Measurements from ENCODE around the gene SYK.
"Not testable (repeated sequence)": the region's sequence is repeated elsewhere in the genome, so short reads cannot be mapped to it uniquely, and the experiment has no call there.

SYK gene

DNA sequence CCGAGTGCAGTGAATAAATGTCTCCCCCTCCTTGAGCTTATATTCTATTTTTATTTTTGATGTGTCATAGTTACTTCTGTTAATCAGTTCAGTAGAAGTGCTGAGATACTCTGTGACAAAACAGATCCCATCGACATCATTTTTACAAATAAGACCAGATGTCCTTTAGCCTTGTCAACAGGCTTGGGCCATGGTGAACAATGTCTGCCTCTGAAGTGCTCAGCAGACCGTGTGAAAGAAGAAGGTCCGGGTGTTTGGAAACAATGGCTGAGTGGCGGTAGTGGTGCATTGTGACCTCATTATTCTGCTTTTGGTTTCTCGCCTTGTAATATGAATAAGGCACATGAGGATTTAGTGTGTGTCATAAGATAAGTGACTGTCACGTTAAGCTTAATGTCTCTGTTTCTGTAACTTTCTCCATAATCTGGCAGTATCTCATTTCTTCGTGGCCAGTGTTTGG is 71.2 kb downstream of the SYK start:
- in situ Hi-C loops (cut with HindIII; ENCODE audit: low sequenced_read_pairs) = no loop called here

DNA sequence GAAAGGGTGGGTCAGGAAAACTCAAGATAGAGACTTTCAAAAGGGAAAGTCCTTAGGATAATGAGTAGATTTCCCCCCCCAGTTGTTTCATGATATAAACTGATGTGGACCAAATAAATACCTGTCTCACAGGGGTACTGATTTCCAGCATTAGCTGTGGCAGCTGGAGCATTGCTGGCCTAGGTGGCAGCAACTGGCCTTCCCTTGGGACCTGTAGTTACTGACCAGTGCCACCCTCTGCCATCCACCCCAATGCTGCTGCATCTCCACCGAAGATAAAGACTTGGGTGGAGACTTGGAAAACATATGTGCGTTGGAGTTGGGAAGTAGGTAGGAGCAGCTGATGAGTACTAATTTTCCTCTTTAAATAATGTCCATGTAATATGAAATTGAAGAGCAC is 71.8 kb downstream of the SYK start:
- in situ Hi-C loops (cut with HindIII; ENCODE audit: low sequenced_read_pairs) = no loop called here

DNA sequence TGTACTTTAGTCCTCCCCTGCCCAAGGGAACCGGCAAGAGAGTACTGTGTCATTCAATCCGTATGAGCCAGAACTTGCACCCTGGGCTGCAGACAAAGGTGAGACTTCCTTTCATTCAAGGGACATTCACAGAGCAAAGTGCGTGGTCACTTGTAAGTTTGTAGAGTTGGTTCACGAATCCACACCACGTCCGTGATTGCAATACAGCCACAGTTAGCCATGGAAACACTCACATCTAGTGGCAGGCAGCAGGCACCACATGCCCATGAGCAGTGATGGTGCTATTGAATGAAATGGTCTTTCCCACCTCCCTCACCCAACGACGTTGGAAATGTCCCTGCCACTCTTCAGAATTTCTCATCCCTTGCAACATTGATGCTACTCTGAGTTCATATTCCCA is 72.6 kb downstream of the SYK start:
- in situ Hi-C loops (cut with HindIII; ENCODE audit: low sequenced_read_pairs) = no loop called here

DNA sequence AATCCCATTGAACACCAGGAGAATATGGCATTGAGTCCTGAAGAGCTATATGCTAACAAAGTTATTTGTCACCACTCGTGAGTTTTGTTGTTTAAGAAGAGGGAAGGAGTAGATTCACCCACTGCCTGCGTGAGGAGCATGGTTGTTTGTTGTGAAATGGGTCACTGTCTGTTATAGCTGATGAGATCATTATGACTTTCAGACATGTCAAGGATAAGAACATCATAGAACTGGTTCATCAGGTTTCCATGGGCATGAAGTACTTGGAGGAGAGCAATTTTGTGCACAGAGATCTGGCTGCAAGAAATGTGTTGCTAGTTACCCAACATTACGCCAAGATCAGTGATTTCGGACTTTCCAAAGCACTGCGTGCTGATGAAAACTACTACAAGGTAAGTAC is 76.9 kb downstream of the SYK start:
- in situ Hi-C loops (cut with HindIII; ENCODE audit: low sequenced_read_pairs) = no loop called here

DNA sequence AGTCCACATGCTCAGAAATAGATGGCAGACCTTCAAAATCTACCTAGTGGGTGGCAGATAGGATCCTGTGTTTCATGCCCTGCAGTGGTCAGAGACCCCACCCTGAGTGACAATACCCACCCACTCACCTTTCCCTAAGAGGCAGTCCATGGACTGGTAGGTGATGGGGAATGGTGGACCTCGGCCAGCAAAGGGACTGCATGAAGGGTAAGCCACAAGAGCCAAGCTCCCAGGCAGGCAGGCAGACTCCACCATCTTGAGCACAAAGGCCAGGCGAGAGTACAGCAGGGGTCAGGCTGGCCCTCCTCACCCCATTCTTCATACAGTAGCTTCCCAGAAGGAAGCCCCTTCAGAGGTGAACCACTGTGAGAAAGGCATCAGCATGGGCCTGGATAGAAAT is 78.4 kb downstream of the SYK start:
- in situ Hi-C loops (cut with HindIII; ENCODE audit: low sequenced_read_pairs) = no loop called here

DNA sequence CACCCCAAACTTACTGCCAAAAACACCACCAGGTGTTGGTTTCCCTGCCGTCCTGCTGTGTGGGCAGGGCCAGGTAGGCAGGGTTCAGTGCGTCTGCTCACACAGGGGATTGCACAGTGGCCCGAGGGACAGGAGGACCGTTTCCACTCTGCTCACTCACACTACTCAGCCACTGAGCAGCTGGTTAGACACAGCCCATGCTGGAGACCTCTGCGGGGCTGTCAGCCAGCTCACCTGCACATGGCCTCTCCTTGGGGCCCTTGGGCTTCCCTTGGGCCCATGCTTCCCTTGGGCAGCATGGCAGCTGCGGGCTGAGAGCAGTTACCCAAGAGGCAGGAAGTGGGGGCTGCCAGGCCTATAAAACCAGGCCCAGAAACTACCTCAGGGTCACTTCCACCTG is 79.0 kb downstream of the SYK start:
- in situ Hi-C loops (cut with HindIII; ENCODE audit: low sequenced_read_pairs) = no loop called here

DNA sequence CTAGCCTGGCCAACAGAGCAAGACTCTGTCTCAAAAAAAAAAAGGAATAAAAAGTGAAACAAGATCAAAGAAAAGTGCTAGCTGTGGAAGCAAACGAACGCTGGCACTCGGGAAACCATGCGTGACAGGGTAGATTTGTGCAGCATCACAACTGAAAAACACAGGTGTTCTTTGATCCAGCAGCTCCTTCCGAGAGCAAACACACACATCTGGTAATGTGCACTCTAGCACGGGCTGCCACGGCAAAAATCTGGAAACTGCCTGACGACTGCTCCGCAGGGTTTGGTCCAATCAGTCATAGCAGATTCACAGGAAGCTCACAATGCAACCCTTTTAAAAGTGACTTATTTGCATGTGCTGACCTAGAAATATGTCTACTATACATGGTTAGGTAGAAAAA is 80.0 kb downstream of the SYK start:
- in situ Hi-C loops (cut with HindIII; ENCODE audit: low sequenced_read_pairs) = no loop called here

DNA sequence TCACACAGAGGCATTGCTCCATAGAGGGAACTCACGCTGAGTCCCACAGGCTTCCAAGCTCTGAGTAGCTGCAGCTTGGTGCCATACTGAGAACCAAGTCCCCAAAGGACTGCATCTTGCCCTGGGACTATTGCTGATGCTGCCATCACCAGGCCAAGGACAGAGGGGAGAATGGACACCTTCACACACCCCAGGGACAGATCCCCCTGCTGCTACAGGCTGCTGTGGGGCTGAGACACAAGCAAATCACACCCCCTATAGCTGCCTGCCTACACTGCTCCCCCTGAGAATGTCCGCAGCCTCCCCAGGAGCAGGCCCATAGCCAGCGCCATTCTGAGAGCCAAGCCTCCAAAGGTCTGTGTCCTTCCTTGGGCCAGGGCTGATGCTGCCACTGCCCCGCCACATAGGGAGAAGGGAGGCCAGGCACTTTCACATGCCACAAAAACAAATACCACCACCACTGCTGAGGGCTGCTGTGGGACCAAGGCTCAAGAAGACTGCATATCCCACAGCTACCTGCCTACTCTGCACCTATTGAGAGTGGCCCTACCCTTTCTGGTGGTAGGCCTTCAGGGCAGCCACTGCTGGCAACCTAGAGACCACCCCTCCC is 81.5 kb downstream of the SYK start:
- in situ Hi-C loops (cut with HindIII; ENCODE audit: low sequenced_read_pairs) = no loop called here

DNA sequence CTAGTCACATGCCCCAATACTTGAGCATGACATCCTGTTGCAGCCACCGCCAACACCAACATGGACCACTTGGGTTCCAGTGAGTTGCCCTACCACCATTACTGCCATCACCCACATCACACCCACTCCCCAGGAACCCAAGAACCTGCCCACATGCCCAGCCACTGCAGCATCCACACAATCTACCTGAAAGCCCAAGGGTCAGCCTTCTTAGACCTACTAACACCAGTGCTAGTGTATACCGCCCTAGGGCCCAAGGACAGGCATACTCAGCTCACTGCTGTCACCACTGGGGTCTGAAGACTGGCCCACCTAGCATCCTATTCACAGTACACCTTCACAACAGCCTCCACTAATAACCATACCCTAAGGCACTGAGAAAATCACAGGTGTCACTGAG is 82.0 kb downstream of the SYK start:
- in situ Hi-C loops (cut with HindIII; ENCODE audit: low sequenced_read_pairs) = no loop called here

DNA sequence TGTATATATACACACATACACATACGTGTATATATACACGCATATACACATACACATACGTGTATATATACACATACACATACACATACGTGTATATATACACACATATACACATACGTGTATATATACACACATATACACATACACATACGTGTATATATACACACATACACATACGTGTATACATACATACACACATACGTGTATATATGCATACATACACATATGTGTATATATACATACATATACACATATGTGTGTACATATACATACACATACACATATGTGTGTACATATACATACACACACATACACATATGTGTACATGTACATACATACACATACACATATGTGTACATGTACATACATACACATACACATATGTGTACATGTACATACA is 82.6 kb downstream of the SYK start:
- in situ Hi-C loops (cut with HindIII; ENCODE audit: low sequenced_read_pairs) = no loop called here

DNA sequence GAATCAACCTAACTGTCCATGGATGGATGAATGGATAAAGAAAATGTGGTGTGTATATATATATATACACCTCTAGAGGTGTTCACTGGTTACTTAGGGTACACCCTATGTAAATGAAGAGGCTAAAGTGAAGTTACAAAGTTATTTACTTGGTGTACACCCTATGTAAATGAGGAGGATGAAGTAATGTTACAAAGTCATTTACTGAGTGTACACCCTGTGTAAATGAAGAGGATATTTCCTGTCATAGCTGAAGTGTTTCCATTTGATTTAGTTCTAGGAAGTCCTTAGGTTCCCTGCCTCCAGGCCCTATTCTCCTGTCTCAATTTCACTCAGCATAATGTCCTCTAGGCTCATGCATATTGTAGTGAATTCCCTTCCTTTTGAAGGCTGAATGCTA is 85.2 kb downstream of the SYK start:
- in situ Hi-C loops (cut with HindIII; ENCODE audit: low sequenced_read_pairs) = not testable (repeated sequence)

DNA sequence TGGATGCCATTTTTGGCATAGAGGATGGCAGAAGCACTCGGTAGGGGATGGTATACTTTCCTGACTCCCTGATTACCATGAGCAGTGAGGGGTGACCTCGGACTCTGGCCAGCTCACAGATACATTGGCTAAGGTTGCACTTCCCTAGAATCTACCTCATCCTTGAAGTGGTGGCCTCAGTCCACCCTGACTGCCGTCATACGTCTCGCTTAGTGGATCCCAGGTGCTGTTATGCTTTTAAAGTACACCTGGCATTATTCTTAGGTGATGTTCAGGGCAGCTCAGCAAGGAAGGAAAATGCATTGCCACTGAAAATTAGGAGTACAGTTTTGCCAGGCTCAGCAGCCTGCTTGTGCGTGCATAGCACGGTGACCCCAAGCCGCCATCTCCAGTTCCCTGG is 87.3 kb downstream of the SYK start:
- in situ Hi-C loops (cut with HindIII; ENCODE audit: low sequenced_read_pairs) = no loop called here

DNA sequence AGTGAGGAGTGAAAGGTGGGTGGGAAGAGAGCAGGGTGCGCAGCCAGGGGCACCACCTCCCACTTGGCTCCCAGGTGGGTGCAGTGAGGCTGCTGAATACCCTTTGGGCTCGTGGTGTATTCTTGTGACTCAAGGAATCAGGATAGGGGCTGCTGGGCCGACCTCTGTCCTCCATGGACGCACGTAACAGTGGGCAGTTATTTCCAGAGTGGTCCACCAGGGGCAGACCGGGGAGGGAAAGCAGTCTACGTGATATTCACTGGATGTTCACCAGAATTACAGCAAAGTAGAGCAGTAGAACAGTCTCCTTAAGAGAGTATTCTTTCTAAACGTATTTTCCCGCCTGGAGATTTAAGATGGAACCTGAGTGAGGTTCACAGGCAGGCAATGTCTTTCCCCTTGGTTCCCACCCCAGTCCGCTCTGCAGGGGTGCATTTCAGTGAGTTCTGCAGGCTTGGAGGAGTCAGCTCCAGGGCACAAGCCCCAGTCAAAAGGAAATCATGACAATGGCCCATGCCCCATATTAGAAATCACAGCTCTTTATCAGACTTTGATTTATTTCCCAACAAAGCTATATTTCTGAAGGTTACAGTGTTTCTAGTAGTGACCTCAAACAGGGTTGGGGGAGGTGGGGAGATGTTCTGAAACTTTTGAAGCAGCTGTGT is 88.7 kb downstream of the SYK start:
- in situ Hi-C loops (cut with HindIII; ENCODE audit: low sequenced_read_pairs) = no loop called here

DNA sequence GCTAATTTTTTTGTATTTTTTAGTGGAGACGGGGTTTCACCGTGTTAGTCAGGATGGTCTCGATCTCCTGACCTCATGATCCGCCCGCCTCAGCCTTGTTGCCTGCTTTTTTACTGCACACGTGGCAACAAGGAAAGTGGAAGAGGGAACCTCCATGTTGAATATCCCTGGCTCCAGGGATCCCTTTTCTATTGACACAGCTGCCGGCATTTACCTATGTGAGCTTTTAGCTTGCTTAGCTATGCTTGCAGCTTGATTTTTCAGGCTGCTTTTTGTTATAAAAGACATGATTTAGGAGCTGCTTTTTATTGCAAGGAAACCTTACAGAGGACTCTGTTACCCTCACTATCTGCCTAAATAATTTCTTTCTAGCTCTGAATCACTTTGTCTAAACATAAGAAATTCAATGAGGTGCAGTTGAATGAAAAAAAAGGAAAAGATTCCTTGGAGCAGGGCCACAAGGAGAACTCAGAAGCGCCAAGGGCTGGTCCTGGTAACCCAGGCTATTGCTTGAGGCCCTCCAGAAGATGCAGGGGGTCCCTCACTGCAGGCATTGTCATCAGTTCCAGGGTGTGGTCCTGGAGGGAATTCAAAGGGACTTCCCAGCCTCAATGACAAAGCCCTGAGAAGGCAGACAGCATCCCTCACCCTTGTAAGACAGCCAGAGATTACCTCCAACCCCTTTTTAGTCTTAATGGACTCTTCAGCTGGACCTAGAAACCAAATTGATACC is 89.9 kb downstream of the SYK start:
- in situ Hi-C loops (cut with HindIII; ENCODE audit: low sequenced_read_pairs) = no loop called here

DNA sequence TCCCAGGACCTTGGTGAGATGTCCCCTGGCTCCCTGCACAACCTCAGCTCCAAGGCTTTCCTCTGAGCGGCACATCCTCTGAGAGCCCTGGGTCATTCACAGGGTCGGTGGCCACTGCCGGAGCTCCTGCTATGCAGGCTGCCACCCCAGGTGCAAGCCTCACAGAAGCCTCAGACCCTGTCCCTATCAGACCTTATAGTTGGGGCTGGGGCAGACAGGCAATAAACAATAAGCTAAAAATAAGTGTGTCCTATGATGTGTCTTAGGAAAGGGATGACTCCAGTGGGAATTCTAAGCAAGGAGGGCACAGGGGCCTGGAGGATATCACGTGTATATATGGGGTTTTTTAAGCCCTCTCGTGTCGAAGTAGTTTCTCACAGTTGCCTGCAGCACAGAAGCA is 91.3 kb downstream of the SYK start:
- in situ Hi-C loops (cut with HindIII; ENCODE audit: low sequenced_read_pairs) = no loop called here

DNA sequence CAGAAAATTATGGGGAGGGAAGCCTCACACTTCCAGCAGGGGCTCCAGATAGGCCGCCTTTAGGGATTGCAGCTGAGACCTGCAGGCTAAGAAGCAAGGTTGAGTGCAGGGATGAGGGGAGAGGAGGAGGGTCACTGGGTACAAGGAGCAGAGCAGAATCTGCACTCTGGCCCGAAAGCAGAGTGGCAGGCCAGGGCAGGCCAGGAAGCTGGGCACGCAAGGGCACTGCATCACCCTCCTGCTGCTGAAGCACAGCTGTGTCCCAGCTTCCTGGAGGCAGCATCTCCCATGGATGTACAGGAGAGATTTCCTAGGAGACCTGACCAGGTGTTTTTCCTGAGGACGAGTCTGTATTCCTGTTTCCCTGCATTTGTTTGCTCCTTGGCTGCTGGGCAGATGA is 92.1 kb downstream of the SYK start:
- in situ Hi-C loops (cut with HindIII; ENCODE audit: low sequenced_read_pairs) = no loop called here

DNA sequence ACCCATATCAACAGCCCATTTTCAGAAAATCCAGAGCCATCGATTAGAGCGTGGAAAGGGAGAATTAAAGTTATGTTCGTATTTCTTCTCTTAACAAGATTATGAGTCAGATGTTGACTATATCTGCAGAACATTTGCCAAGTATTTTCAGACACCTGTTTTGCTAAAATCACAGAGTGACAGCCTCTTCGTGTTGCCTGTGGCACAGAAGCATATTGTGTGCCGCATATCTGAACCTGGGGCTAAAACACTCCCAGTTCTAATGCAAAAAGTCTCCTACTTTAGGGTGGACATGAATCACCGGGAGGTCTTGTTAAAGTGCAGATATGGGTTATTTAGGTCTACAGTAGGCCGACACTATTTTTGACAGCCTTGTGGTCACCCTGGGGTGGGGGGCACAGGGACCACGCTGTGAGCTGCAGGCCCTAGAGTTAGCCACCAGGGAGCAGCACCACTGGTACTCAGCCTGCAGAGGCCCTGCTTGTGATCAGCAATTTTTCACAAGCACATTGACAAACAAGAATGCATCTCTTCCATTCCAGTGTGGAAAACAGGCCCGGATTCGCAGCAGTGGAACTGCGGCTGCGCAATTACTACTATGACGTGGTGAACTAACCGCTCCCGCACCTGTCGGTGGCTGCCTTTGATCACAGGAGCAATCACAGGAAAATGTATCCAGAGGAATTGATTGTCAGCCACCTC is 93.5 kb downstream of the SYK start:
- in situ Hi-C loops (cut with HindIII; ENCODE audit: low sequenced_read_pairs) = no loop called here

DNA sequence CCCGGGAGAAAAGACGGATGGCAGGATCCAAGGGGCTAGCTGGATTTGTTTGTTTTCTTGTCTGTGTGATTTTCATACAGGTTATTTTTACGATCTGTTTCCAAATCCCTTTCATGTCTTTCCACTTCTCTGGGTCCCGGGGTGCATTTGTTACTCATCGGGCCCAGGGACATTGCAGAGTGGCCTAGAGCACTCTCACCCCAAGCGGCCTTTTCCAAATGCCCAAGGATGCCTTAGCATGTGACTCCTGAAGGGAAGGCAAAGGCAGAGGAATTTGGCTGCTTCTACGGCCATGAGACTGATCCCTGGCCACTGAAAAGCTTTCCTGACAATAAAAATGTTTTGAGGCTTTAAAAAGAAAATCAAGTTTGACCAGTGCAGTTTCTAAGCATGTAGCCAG is 94.2 kb downstream of the SYK start:
- in situ Hi-C loops (cut with HindIII; ENCODE audit: low sequenced_read_pairs) = no loop called here

DNA sequence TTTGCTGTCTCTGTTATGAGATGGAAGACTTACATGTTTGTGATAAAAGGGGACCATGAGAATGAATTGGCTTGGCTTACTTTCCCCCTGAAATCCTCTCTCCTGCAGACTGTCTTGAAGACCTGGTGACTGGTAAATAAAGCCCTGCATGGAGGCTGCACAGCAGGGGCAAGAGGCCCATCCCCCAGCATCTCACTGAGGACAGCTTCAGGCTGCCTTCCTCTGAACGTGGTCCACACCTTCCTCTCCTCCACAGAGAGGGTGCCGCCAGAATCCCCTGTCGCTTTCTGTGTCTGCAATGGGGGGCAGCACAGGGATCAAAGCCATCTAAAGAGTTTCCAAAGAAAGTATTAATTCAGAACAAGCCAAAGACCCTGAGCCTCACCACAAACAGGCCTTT is 94.6 kb downstream of the SYK start:
- in situ Hi-C loops (cut with HindIII; ENCODE audit: low sequenced_read_pairs) = no loop called here

DNA sequence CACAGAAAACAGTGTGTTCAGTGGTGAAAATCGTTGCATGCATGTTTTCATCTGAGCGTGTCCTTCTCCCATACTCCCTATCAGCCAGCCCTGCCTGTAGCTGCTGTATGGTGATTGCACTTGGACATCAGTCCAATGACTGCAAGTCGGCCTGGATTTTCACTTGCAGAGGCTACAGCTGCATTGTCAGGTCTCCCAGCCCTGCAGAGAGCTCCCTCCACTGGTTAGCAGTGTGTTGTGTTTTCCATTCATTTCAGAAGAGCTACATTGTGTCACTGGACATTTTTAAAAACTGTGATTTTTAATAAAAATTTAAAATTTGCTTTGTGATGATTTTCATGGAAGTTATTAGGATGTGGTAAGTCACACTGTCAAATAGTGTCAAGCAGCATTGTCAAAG is 96.6 kb downstream of the SYK start:
- in situ Hi-C loops (cut with HindIII; ENCODE audit: low sequenced_read_pairs) = no loop called here

DNA sequence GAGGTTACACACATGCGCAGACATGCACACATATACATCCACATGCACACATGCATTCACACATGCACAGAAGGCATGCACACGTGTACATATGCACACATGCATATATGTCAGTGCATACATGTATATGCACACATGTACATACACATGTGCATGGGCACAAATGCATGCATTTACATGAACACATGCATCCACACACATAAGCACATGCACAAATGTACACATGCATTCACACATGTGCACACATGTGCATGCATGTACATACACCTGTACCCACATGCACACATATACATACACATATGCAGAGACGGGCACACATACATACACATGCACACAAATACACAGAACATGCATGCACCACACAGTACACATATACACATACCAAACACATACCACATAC is 97.7 kb downstream of the SYK start:
- in situ Hi-C loops (cut with HindIII; ENCODE audit: low sequenced_read_pairs) = no loop called here

DNA sequence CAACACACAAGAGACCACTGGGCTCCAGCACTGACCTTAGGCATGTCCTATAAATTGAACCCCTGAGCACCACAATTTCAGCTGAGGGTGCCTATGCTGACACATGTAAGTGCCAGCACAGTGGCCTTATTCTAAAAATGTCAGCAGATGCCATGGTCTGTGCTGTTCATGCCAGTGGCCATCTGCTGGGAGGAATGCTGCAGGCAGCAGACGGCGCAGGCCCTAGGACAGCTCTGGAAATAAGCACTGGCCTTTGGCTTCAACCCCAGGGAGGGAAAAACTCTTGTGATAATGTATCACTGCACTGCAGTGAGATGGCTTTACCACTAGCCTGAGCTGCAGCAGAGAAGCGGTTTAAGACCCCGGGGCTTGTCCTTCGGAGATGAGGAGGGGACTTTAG is 98.5 kb downstream of the SYK start:
- in situ Hi-C loops (cut with HindIII; ENCODE audit: low sequenced_read_pairs) = no loop called here
